Pancreas (tissue), 10 donors: ENCODE data around the gene RERE. TPM values are rescaled to one million over a fixed set of nuclear protein-coding genes. Genes with fewer than 3 reads are reported as not detected.

Experiments used
- ATAC-seq, 4 donors: fragments of 200-7000 bp; cut with Tn5 transposase; one replicate each; pipeline versions ENCODE4 v1.8.0 to v1.9.1; 2020; ENCODE audit warnings: mild to moderate bottlenecking in 4 of 4, moderate library complexity in 4 of 4
- DNase-seq, 6 donors: peaks; one replicate each; pipeline ENCODE4 v3.0.0-alpha.2; 2020
- FAIRE-seq: peaks from 2 replicates; lab custom pipeline; 2012; peaks lifted over from hg19 to GRCh38; lab: Jason Lieb, UNC
- H3K27ac ChIP-seq, 4 donors: fragments of 200-600 bp; sonication (generic); 1 replicate in 3 of 4; 2 replicates in 1 of 4; pipeline versions ENCODE4 v1.5.0 to v1.8.0; 2020
- H3K27me3 ChIP-seq, 4 donors: fragments of 200-600 bp; one replicate each; pipeline ENCODE4 v1.8.0; 2021
- H3K36me3 ChIP-seq, 3 donors: fragments of 200-600 bp; sonication (generic) in 1 of 3; one replicate each; pipeline versions ENCODE4 v1.5.0 to v1.8.0; 2020 to 2021
- H3K4me1 ChIP-seq, 3 donors: fragments of 200-600 bp; one replicate each; pipeline ENCODE4 v1.8.0; 2021
- H3K4me3 ChIP-seq, 4 donors: fragments of 200-600 bp; sonication (generic) in 2 of 4; one replicate each; pipeline versions ENCODE4 v1.5.0 to v1.8.0; 2020 to 2021
- H3K9me3 ChIP-seq, 4 donors: fragments of 200-600 bp; one replicate each; pipeline ENCODE4 v1.8.0; 2021
- CTCF ChIP-seq, 4 donors: fragments of 200-600 bp; sonication (generic) in 3 of 4; IDR thresholded peaks; one replicate each; pipeline versions ENCODE4 v1.5.0 to v1.8.0; 2021; ENCODE audit warnings: antibody characterized with exemption in 4 of 4
- WGBS, 2 donors: extraction: QIAGEN DNeasy Blood & Tissue Kit; methylation state at CpG; one replicate each; pipeline ENCODE4 v1.1.7; 2013; 5-methylcytosine and 5-hydroxymethylcytosine counted together
- intact Hi-C, 3 donors: fragments of 100-400 bp; cut with DNase I; formaldehyde crosslinking; loops; one replicate each; pipeline versions ENCODE4 v1.11.1 to v1.14.2; 2022
- polyA plus RNA-seq, 2 donors: library from polyadenylated mRNA; stranded (reverse); fragments of 200-250 nt; gene quantifications; one replicate each; pipeline ENCODE4 v1.2.3, GENCODE V29; 2013
- total RNA-seq, 6 donors: library from RNA; stranded (reverse); fragmentation: NEBNext Ultra II Directional in 4 of 6; extraction: Animal tissue kit (Norgen Biotek cat#: 25700) in 4 of 6; gene quantifications; one replicate each; pipeline versions ENCODE4 v1.2.1 to v1.2.4, GENCODE V29; 2021 to 2023
- donor health status: healthy with polysubstance abuse.
- donor health status: DM: no; HTN: no; CAD: no; lungs with moderate emphysema.
- donor health status: DM: no; HTN: no; CAD: no.
- donor health status: control.
- donor health status: control.
- donor health status: Bipolar disorder and iron deficiency.
- donor health status: DM: yes; HTN: yes; CAD: no.
- donor health status: DM: no; HTN: no; CAD: no.
- donor health status: DM: no; HTN: no; CAD: no.
- donor health status: DM: yes; HTN: yes; CAD: no.

The RERE gene
- total and polyA plus RNA-seq, 8 donors = 27.0 to 76.7 (median 50.7) TPM

GRCh38 chr1:8477166-8477982, 340.1 kb downstream of the RERE start:
- no peaks in the 10 kb centered on the region for H3K9me3 ChIP-seq
- no peak overlapping the region for H3K27ac ChIP-seq
- 61 to 62% methylated on average over 9 of the region's 9 CpGs for WGBS, 2 donors
- intact Hi-C loops = no loop called here
- no peaks in the 10 kb centered on the region for H3K27me3 ChIP-seq
- H3K36me3 ChIP-seq = no peaks in the 10 kb centered on the region
- no peak for TF ChIP-seq CTCF (IDR thresholded peaks at IDR 0.05)
- H3K4me1 ChIP-seq = peaks cover 0 to 8% (median 8%) of the 10 kb centered on the region in 3 donors
- DNase-seq (no peak), FAIRE-seq (no peak), ATAC-seq (peak in 2 of 4 donors; percentile 27 to 31)
- no peak overlapping the region for H3K4me3 ChIP-seq

- no peak for DNase-seq
- Histone ChIP-seq H3K4me3 (no peak overlapping the region), H3K27me3 (no peaks in the 10 kb centered on the region), H3K27ac (no peak overlapping the region), H3K4me1 (peaks cover 0 to 8% (median 8%) of the 10 kb centered on the region in 3 donors), H3K36me3 (no peaks in the 10 kb centered on the region), H3K9me3 (no peaks in the 10 kb centered on the region)
- TF ChIP-seq CTCF (IDR thresholded peaks at IDR 0.05) = no peak
- intact Hi-C loops = no loop called here
- peak in 3 of 4 donors; percentile 19 to 53 (median 47) for ATAC-seq
- WGBS, 2 donors = 88 to 94% methylated on average over 3 of the region's 3 CpGs
- FAIRE-seq = no peak
These were observed 341.4 kb downstream of the RERE start for GRCh38 chr1:8476006-8476405.

- Histone ChIP-seq H3K9me3 (no peaks in the 10 kb centered on the region), H3K27me3 (no peaks in the 10 kb centered on the region), H3K27ac (no peak overlapping the region), H3K4me1 (peaks cover 0 to 8% (median 8%) of the 10 kb centered on the region in 3 donors), H3K36me3 (no peaks in the 10 kb centered on the region), H3K4me3 (no peak overlapping the region)
- 92 to 95% methylated on average over 3 of the region's 3 CpGs for WGBS, 2 donors
- no peak for DNase-seq
- intact Hi-C loops = no loop called here
- no peak for ATAC-seq
- no peak for TF ChIP-seq CTCF (IDR thresholded peaks at IDR 0.05)
- no peak for FAIRE-seq
These were observed 343.1 kb downstream of the RERE start for GRCh38 chr1:8474369-8474768.

- 63 to 69% methylated on average over 2 of the region's 2 CpGs for WGBS, 2 donors
- H3K27me3 ChIP-seq = no peaks in the 10 kb centered on the region
- H3K27ac ChIP-seq = no peak overlapping the region
- ATAC-seq (no peak), DNase-seq (no peak), FAIRE-seq (no peak)
- peaks cover 2 to 10% (median 8%) of the 10 kb centered on the region in 3 donors for H3K4me1 ChIP-seq
- H3K9me3 ChIP-seq = no peaks in the 10 kb centered on the region
- intact Hi-C loops = no loop called here
- no peaks in the 10 kb centered on the region for H3K36me3 ChIP-seq
- H3K4me3 ChIP-seq = no peak overlapping the region
- no peak for TF ChIP-seq CTCF (IDR thresholded peaks at IDR 0.05)
These were observed 343.5 kb downstream of the RERE start for GRCh38 chr1:8473891-8474300.
